H1 (cell line): Measurements from ENCODE around the gene PAQR5. TPM values are rescaled to one million over a fixed set of nuclear protein-coding genes. Genes with fewer than 3 reads are reported as not detected.
A peak's percentile ranks its signal among the peaks of the same experiment; 100 is the strongest.

Source experiments
- CTCF ChIA-PET: fragments of 300-600 bp; sonication (Branson Sonifier 250); formaldehyde crosslinking; loops from one replicate; lab custom pipeline; 2021; ENCODE audit not compliant: partially characterized antibody; lab: Charles Lee
- POLR2A ChIA-PET: fragments of 300-600 bp; sonication (Branson Sonifier 250); formaldehyde crosslinking; loops from one replicate; lab custom pipeline; 2021; ENCODE audit warnings: inconsistent platforms; ENCODE audit not compliant: partially characterized antibody; lab: Charles Lee
- DNase-seq, 2 experiments: peaks; one replicate each; pipeline versions ENCODE4 v3.0.0 to v3.0.0-alpha.2; 2010 to 2022; ENCODE audit warnings: low spot score in 2 of 2, low read depth in 1 of 2, mixed read lengths in 1 of 2
- FAIRE-seq: peaks from 2 replicates; lab custom pipeline; 2011; peaks lifted over from hg19 to GRCh38; lab: Jason Lieb, UNC
- H2AFZ ChIP-seq: 2 replicates; pipeline ENCODE4 v1.8.1; 2012; ENCODE audit warnings: low read length, inconsistent platforms
- H2AK5ac ChIP-seq: 2 replicates; pipeline ENCODE4 v1.6.1; 2013; ENCODE audit warnings: low read depth, low read length
- H2BK120ac ChIP-seq: replicated peaks from 2 replicates; pipeline ENCODE3; 2013; ENCODE audit warnings: low read depth, low read length, inconsistent platforms
- H2BK12ac ChIP-seq: 2 replicates; pipeline ENCODE4 v1.6.1; 2013; ENCODE audit warnings: low read depth, low read length
- H2BK15ac ChIP-seq: 2 replicates; pipeline ENCODE4 v1.6.1; 2013; ENCODE audit warnings: low read length
- H2BK20ac ChIP-seq: 2 replicates; pipeline ENCODE4 v1.6.1; 2013; ENCODE audit warnings: low read length
- H2BK5ac ChIP-seq: 2 replicates; pipeline ENCODE4 v1.6.1; 2013; ENCODE audit warnings: low read depth, low read length
- H3K14ac ChIP-seq: 2 replicates; pipeline ENCODE4 v1.6.1; 2013; ENCODE audit warnings: inconsistent platforms; ENCODE audit not compliant: insufficient read length
- H3K18ac ChIP-seq: 2 replicates; pipeline ENCODE4 v1.6.1; 2013; ENCODE audit warnings: low read length; ENCODE audit errors: extremely low read depth
- H3K23ac ChIP-seq: 2 replicates; pipeline ENCODE4 v1.6.1; 2013; ENCODE audit warnings: inconsistent platforms; ENCODE audit not compliant: insufficient read length
- H3K23me2 ChIP-seq: 2 replicates; pipeline ENCODE4 v1.6.1; 2013; ENCODE audit warnings: low read depth, low read length
- H3K27ac ChIP-seq: 2 replicates; pipeline ENCODE4 v1.6.1; 2011; ENCODE audit warnings: low read depth, low read length, inconsistent platforms
- H3K27me3 ChIP-seq, 4 experiments: replicated peaks in 1 of 4; 1 replicate in 1 of 4; 2 replicates in 3 of 4; pipeline versions ENCODE4 v1.6.1 to v1.8.1; 2011 to 2013; ENCODE audit warnings: low read length in 3 of 4, mild to moderate bottlenecking in 3 of 4, inconsistent platforms in 2 of 4, mixed read lengths in 2 of 4, moderate library complexity in 1 of 4; ENCODE audit not compliant: control insufficient read depth in 3 of 4, insufficient read depth in 3 of 4; ENCODE audit errors: extremely low read depth in 1 of 4
- H3K36me3 ChIP-seq, 4 experiments: 2 replicates each; pipeline versions ENCODE4 v1.6.1 to v1.8.1; 2011 to 2013; ENCODE audit warnings: mild to moderate bottlenecking in 4 of 4, low read length in 3 of 4, moderate library complexity in 2 of 4, control low read depth in 1 of 4, inconsistent platforms in 1 of 4; ENCODE audit not compliant: insufficient read depth in 4 of 4, control insufficient read depth in 2 of 4
- H3K4ac ChIP-seq: replicated peaks from 2 replicates; pipeline ENCODE3; 2013; ENCODE audit warnings: low read length, low read depth, mixed read lengths, inconsistent platforms; ENCODE audit not compliant: insufficient read length
- H3K4me1 ChIP-seq, 4 experiments: replicated peaks in 1 of 4; 1 replicate in 1 of 4; 2 replicates in 3 of 4; pipeline versions ENCODE4 v1.6.1 to v1.8.1; 2011 to 2013; ENCODE audit warnings: low read length in 3 of 4, inconsistent platforms in 2 of 4, mixed read lengths in 1 of 4; ENCODE audit not compliant: insufficient read depth in 4 of 4, control insufficient read depth in 3 of 4
- H3K4me2 ChIP-seq, 2 experiments: 2 replicates each; pipeline versions ENCODE4 v1.6.1 to v1.8.1; 2011 to 2013; ENCODE audit warnings: low read depth in 2 of 2, low read length in 2 of 2, control low read depth in 1 of 2, inconsistent platforms in 1 of 2, mild to moderate bottlenecking in 1 of 2; ENCODE audit not compliant: insufficient read depth in 1 of 2
- H3K4me3 ChIP-seq, 4 experiments: fragments of 200-600, 300-600 bp in 1 of 4; sonication (generic), shearing (Covaris generic), sonication (Bioruptor Twin) in 1 of 4; 2 replicates each; pipeline versions ENCODE4 v1.5.1 to v1.8.1; 2011 to 2016; ENCODE audit warnings: low read length in 4 of 4, low read depth in 3 of 4, control low read depth in 2 of 4, inconsistent platforms in 2 of 4, mild to moderate bottlenecking in 2 of 4, mixed read lengths in 1 of 4, moderate library complexity in 1 of 4; ENCODE audit not compliant: insufficient read depth in 2 of 4; ENCODE audit errors: extremely low read depth in 1 of 4
- H3K56ac ChIP-seq: replicated peaks from 2 replicates; pipeline ENCODE3; 2013; ENCODE audit warnings: low read depth, mild to moderate bottlenecking, mixed read lengths, low read length, inconsistent platforms; ENCODE audit not compliant: insufficient read length
- H3K79me1 ChIP-seq: 2 replicates; pipeline ENCODE4 v1.6.1; 2013; ENCODE audit warnings: low read depth, low read length, control low read depth
- H3K79me2 ChIP-seq, 2 experiments: 2 replicates each; pipeline versions ENCODE4 v1.6.1 to v1.8.1; 2012 to 2013; ENCODE audit warnings: low read length in 2 of 2, mild to moderate bottlenecking in 2 of 2, inconsistent platforms in 1 of 2; ENCODE audit not compliant: insufficient read depth in 2 of 2, control insufficient read depth in 1 of 2
- H3K9ac ChIP-seq, 4 experiments: replicated peaks in 1 of 4; 1 replicate in 1 of 4; 2 replicates in 3 of 4; pipeline versions ENCODE4 v1.6.1 to v1.8.1; 2011 to 2013; ENCODE audit warnings: low read depth in 3 of 4, low read length in 3 of 4, control low read depth in 2 of 4, mild to moderate bottlenecking in 2 of 4, moderate library complexity in 2 of 4, inconsistent platforms in 1 of 4; ENCODE audit errors: extremely low read depth in 1 of 4
- H3K9me3 ChIP-seq, 2 experiments: 2 replicates each; pipeline versions ENCODE4 v1.6.1 to v1.8.1; 2012 to 2013; ENCODE audit warnings: mild to moderate bottlenecking in 2 of 2, moderate library complexity in 2 of 2, control low read depth in 1 of 2, inconsistent platforms in 1 of 2, low read depth in 1 of 2, low read length in 1 of 2, mixed read lengths in 1 of 2; ENCODE audit not compliant: insufficient read depth in 2 of 2
- H4K20me1 ChIP-seq, 2 experiments: replicated peaks in 1 of 2; 2 replicates each; pipeline versions ENCODE3 to v1.8.1; 2011 to 2013; ENCODE audit warnings: inconsistent platforms in 2 of 2, low read length in 2 of 2, mild to moderate bottlenecking in 1 of 2; ENCODE audit not compliant: insufficient read depth in 2 of 2, control insufficient read depth in 1 of 2
- H4K5ac ChIP-seq: 2 replicates; pipeline ENCODE4 v1.6.1; 2013; ENCODE audit warnings: low read length, low read depth, mixed read lengths, inconsistent platforms; ENCODE audit not compliant: insufficient read length
- H4K8ac ChIP-seq: 2 replicates; pipeline ENCODE4 v1.8.0; 2013; ENCODE audit warnings: mild to moderate bottlenecking, moderate library complexity, low read length, inconsistent platforms; ENCODE audit not compliant: insufficient read depth; ENCODE audit errors: extremely low read depth
- H4K91ac ChIP-seq: replicated peaks from 2 replicates; pipeline ENCODE3; 2013; ENCODE audit warnings: low read length, mixed read lengths, inconsistent platforms; ENCODE audit not compliant: insufficient read length
- CHD1 ChIP-seq: IDR thresholded peaks from 2 replicates; pipeline ENCODE4 v1.6.1; 2012; ENCODE audit warnings: low read depth, low read length, improper control_type of control experiment
- GABPA ChIP-seq: IDR thresholded peaks from 2 replicates; pipeline ENCODE4 v1.6.1; 2011; ENCODE audit warnings: mild to moderate bottlenecking, low read length, moderate library complexity, borderline replicate concordance; ENCODE audit not compliant: insufficient read depth
- HDAC6 ChIP-seq: IDR thresholded peaks from one replicate; pipeline ENCODE4 v1.7.1; 2012; ENCODE audit warnings: low read depth, mild to moderate bottlenecking, inconsistent platforms, low read length, moderate library complexity
- WGBS, 2 experiments: shearing (Covaris generic) in 1 of 2; methylation state at CpG; one replicate each; pipeline versions ENCODE4 v1.1.6 to v1.1.7; 2013 to 2015; ENCODE audit warnings: low lambda C conversion rate in 2 of 2, mixed read lengths in 2 of 2, inconsistent platforms in 1 of 2, low coverage in 1 of 2, missing lambda C conversion rate in 1 of 2; ENCODE audit not compliant: insufficient replicate concordance in 2 of 2, insufficient coverage in 1 of 2, insufficient read length in 1 of 2; ENCODE audit errors: extremely low coverage in 1 of 2, missing lambda C conversion rate in 1 of 2; 5-methylcytosine and 5-hydroxymethylcytosine counted together
- polyA plus RNA-seq, 7 experiments: library from polyadenylated mRNA; depleted of rRNA in 3 of 7; stranded (reverse) in 5 of 7; unstranded in 2 of 7; fragments of >200 nt in 5 of 7; fragments of 200-250 nt in 2 of 7; gene quantifications; 1 replicate in 5 of 7; 2 replicates in 1 of 7; 4 replicates in 1 of 7; pipeline versions ENCODE4 v1.2.1 to v1.2.3, GENCODE V29; 2011 to 2013; ENCODE audit warnings: missing spikeins in 2 of 7, mixed read lengths in 2 of 7
- total RNA-seq: library from RNA; stranded (reverse); fragmentation: NEBNext Ultra II Directional; extraction: Animal tissue kit (Norgen Biotek cat#: 25700); gene quantifications from 2 replicates; pipeline ENCODE4 v1.2.1, GENCODE V29; 2021
- TF ChIP-seq, protein P1 (sequence below): IDR thresholded peaks from 2 replicates; pipeline ENCODE4 v1.6.1; 2012; ENCODE audit warnings: low read length, inconsistent platforms

The PAQR5 gene
- total and polyA plus RNA-seq, 2 of the 8 experiments (the other 6 are each of a cell fraction or from before 2014, with no cell fraction given): 8.7 to 18.1 TPM

DNA sequence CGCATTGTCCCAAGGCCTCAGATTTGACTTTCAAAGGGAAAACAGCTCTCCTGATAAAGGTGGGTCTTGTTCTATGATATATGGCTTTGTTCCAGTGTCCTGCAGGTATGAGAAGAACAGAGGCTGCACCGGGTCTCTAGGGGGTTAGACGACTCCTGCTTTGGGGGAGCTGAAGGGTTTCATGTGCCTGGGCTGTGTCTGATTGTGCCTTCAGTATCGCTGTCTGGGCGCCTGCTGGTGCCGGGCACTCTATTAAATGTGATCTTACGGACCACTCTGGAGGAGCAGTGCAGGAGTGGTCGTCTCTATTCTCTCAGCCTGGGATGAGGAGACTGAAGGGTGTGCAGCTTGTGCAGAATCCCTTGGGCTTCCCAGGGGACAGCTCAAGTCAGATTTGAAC lies 16.0 kb downstream of the PAQR5 start:
- FAIRE-seq: no peak
- Histone ChIP-seq H2BK20ac (no peak overlapping the region), H3K18ac (no peak overlapping the region), H3K23ac (no peak overlapping the region), H4K20me1 (peaks cover 0 to 1% of the 10 kb centered on the region in 2 experiments), H2BK5ac (no peak overlapping the region; the same call in 1 of the 2 replicates), H3K4me2 (no peak overlapping the region), H3K4me3 (no peak overlapping the region), H3K23me2 (no peaks in the 10 kb centered on the region), H3K4ac (no peak overlapping the region), H3K27ac (no peak overlapping the region), H2AFZ (no peak overlapping the region), H4K5ac (no peak overlapping the region), H2BK120ac (no peak overlapping the region), H2BK15ac (no peak overlapping the region), H2AK5ac (no peak overlapping the region), H3K9ac (peak overlapping the region in 1 of 4 experiments; percentile 7; a peak in 1 of 7 replicates), H3K79me1 (no peaks in the 10 kb centered on the region; the same call in none of the 2 replicates), H3K56ac (no peak overlapping the region), H3K36me3 (no peaks in the 10 kb centered on the region), H3K27me3 (no peaks in the 10 kb centered on the region), H4K91ac (no peak overlapping the region), H3K79me2 (no peaks in the 10 kb centered on the region), H3K4me1 (peaks cover 0 to 6% (median 3%) of the 10 kb centered on the region in 4 experiments; a peak in 4 of 7 replicates), H3K14ac (no peak overlapping the region), H3K9me3 (no peaks in the 10 kb centered on the region), H4K8ac (no peak overlapping the region), H2BK12ac (no peak overlapping the region)
- ChIA-PET POLR2A (interaction anchor here (0.7 kb wide), 1 partner anchor 141 kb away, joined by 3 read pairs; no protein-coding TSS in a partner anchor), CTCF (interaction anchor here (0.7 to 2.0 kb wide), 3 partner anchors 11 to 80 kb away, joined by 3 to 11 read pairs (median 4); no protein-coding TSS in a partner anchor)
- 95% methylated on average over 8 of the region's 8 CpGs; no CpG with 5 or more reads in 1 of the 2 experiments for WGBS, 2 experiments
- DNase-seq: no peak
- TF ChIP-seq CHD1 (no peak), HDAC6 (no peak), GABPA (no peak)
- TF ChIP-seq, protein P1, sequence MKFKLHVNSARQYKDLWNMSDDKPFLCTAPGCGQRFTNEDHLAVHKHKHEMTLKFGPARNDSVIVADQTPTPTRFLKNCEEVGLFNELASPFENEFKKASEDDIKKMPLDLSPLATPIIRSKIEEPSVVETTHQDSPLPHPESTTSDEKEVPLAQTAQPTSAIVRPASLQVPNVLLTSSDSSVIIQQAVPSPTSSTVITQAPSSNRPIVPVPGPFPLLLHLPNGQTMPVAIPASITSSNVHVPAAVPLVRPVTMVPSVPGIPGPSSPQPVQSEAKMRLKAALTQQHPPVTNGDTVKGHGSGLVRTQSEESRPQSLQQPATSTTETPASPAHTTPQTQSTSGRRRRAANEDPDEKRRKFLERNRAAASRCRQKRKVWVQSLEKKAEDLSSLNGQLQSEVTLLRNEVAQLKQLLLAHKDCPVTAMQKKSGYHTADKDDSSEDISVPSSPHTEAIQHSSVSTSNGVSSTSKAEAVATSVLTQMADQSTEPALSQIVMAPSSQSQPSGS: no peak
